Measurements from ENCODE around the gene RBP5.

- no peak for TF ChIP-seq MEIS1 (CRISPR knock-in tag; IDR thresholded peaks at IDR 0.05; ENCODE audit: borderline replicate concordance)
- TF ChIP-seq, protein P1, sequence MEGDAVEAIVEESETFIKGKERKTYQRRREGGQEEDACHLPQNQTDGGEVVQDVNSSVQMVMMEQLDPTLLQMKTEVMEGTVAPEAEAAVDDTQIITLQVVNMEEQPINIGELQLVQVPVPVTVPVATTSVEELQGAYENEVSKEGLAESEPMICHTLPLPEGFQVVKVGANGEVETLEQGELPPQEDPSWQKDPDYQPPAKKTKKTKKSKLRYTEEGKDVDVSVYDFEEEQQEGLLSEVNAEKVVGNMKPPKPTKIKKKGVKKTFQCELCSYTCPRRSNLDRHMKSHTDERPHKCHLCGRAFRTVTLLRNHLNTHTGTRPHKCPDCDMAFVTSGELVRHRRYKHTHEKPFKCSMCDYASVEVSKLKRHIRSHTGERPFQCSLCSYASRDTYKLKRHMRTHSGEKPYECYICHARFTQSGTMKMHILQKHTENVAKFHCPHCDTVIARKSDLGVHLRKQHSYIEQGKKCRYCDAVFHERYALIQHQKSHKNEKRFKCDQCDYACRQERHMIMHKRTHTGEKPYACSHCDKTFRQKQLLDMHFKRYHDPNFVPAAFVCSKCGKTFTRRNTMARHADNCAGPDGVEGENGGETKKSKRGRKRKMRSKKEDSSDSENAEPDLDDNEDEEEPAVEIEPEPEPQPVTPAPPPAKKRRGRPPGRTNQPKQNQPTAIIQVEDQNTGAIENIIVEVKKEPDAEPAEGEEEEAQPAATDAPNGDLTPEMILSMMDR (tag by site-specific recombination; IDR thresholded peaks at IDR 0.05), result no peak
- TF ChIP-seq, protein P2, sequence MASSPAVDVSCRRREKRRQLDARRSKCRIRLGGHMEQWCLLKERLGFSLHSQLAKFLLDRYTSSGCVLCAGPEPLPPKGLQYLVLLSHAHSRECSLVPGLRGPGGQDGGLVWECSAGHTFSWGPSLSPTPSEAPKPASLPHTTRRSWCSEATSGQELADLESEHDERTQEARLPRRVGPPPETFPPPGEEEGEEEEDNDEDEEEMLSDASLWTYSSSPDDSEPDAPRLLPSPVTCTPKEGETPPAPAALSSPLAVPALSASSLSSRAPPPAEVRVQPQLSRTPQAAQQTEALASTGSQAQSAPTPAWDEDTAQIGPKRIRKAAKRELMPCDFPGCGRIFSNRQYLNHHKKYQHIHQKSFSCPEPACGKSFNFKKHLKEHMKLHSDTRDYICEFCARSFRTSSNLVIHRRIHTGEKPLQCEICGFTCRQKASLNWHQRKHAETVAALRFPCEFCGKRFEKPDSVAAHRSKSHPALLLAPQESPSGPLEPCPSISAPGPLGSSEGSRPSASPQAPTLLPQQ (tag by site-specific recombination; IDR thresholded peaks at IDR 0.05), result no peak
- TF ChIP-seq, protein P3, sequence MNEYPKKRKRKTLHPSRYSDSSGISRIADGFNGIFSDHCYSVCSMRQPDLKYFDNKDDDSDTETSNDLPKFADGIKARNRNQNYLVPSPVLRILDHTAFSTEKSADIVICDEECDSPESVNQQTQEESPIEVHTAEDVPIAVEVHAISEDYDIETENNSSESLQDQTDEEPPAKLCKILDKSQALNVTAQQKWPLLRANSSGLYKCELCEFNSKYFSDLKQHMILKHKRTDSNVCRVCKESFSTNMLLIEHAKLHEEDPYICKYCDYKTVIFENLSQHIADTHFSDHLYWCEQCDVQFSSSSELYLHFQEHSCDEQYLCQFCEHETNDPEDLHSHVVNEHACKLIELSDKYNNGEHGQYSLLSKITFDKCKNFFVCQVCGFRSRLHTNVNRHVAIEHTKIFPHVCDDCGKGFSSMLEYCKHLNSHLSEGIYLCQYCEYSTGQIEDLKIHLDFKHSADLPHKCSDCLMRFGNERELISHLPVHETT (tag by site-specific recombination; IDR thresholded peaks at IDR 0.05), result no peak
Measured at GRCh38 chr12:7161327-7161726, 32.6 kb upstream of the RBP5 start.
